Body of pancreas (tissue), 4 donors: ENCODE measurements around the gene CLEC2B.

Source experiments
- POLR2A ChIP-seq, 3 donors: fragments of 450-650 bp; IDR thresholded peaks; one replicate each; pipeline ENCODE4 v1.6.1; 2016; ENCODE audit warnings: antibody characterized with exemption in 3 of 3, mild to moderate bottlenecking in 2 of 3
- TF ChIP-seq, protein P1 (sequence below), 7 experiments: fragments of 450-650 bp in 4 of 7; fragments of 200-600 bp in 3 of 7; sonication (generic) in 3 of 7; IDR thresholded peaks; one replicate each; pipeline ENCODE4 v1.5.1; 2016 to 2019; ENCODE audit warnings: antibody characterized with exemption in 7 of 7

DNA sequence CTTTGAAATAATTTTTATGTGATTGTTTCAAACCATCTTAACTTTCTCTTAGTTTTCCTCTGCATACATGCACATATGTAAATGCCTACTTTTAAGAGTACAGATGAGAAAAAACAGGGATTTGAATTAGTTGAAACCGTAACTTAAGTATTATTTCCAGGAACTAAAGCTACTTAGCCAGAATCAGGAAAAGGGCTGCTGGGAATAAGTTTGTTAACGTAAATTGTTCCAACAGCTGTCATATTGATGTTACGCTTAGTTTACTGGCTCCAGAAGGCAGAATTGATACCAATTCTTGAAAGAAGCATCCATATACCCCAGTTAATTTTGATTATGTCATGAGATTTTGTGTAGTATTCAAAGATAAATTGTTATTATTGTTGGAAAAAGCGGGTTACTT, 59.8 kb downstream of the CLEC2B start:
- TF ChIP-seq POLR2A (IDR thresholded peaks at IDR 0.05), result no peak
- TF ChIP-seq, protein P1, sequence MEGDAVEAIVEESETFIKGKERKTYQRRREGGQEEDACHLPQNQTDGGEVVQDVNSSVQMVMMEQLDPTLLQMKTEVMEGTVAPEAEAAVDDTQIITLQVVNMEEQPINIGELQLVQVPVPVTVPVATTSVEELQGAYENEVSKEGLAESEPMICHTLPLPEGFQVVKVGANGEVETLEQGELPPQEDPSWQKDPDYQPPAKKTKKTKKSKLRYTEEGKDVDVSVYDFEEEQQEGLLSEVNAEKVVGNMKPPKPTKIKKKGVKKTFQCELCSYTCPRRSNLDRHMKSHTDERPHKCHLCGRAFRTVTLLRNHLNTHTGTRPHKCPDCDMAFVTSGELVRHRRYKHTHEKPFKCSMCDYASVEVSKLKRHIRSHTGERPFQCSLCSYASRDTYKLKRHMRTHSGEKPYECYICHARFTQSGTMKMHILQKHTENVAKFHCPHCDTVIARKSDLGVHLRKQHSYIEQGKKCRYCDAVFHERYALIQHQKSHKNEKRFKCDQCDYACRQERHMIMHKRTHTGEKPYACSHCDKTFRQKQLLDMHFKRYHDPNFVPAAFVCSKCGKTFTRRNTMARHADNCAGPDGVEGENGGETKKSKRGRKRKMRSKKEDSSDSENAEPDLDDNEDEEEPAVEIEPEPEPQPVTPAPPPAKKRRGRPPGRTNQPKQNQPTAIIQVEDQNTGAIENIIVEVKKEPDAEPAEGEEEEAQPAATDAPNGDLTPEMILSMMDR (IDR thresholded peaks at IDR 0.05), result no peak
